NT2/D1 (cell line): ENCODE results near the gene NOTCH1.

Source experiments
- DNase-seq: peaks from one replicate; pipeline ENCODE4 v3.0.0-alpha.2; 2011; ENCODE audit warnings: low read depth, low spot score
- H3K27me3 ChIP-seq: 2 replicates; pipeline ENCODE4 v1.6.0; 2011; ENCODE audit warnings: mild to moderate bottlenecking; ENCODE audit not compliant: insufficient read length, insufficient read depth
- H3K36me3 ChIP-seq: 2 replicates; pipeline ENCODE4 v1.6.1; 2011; ENCODE audit warnings: mild to moderate bottlenecking, low read length, mixed read lengths; ENCODE audit not compliant: insufficient read depth, insufficient read length
- H3K4me1 ChIP-seq: 2 replicates; pipeline ENCODE4 v1.5.1; 2011; ENCODE audit not compliant: insufficient read depth, insufficient read length
- H3K4me3 ChIP-seq: 2 replicates; pipeline ENCODE4 v1.5.1; 2011; ENCODE audit warnings: low read depth; ENCODE audit not compliant: insufficient read length
- H3K9ac ChIP-seq: 2 replicates; pipeline ENCODE4 v1.6.0; 2011; ENCODE audit warnings: low read depth; ENCODE audit not compliant: insufficient read length
- H3K9me3 ChIP-seq: 2 replicates; pipeline ENCODE4 v1.5.1; 2011; ENCODE audit warnings: mild to moderate bottlenecking, low read length; ENCODE audit not compliant: insufficient read depth
- SUZ12 ChIP-seq: IDR thresholded peaks from 2 replicates; pipeline ENCODE4 v1.6.1; 2011; ENCODE audit not compliant: insufficient read length, insufficient read depth; ENCODE audit errors: extremely low read depth
- YY1 ChIP-seq: IDR thresholded peaks from 2 replicates; pipeline ENCODE4 v1.6.1; 2011; ENCODE audit not compliant: insufficient read length, insufficient read depth
- ZNF274 ChIP-seq: IDR thresholded peaks from 2 replicates; pipeline ENCODE4 v1.6.1; 2011; ENCODE audit warnings: mild to moderate bottlenecking, low read depth, low read length

Gene NOTCH1

DNA sequence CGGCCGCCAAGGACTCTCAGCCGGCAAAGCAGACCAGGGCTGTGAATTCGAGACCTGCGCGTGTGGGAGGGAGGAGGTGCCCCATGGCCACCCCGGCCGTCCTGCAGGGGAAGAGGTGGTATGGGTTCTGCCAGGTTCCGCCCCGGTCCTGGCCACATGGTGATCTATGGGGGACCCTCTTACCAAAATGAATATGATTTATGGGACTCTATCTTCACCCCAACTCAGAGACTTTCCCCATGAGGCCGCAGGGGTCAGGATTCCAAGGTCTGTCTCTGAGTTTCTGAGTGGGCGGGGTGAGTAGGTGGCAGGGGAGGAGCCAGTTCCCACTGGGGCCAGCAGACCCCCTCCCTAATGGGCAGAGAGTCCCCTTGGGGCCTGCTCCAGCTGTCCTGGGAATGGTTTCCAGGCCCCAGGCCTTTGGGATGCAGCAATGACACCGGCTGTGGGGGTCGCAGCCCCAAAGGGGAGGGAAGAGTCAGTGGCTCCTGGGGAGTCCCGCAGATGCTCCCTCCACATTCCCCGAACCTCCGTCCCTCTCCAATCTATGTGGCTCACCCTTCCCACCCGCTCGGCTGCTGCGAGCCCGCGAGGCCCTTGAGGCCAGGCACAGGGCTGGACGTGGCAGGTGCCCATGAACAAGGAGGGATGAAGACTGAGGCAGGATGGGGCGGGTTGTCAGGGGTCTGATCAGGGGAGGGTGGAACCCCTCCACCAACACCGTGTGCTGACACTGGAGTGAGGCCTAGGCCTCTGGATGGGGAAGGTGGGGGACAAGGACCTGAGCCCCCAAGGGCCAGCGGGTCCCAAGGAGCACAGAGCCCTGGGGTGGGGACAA is 20.1 kb upstream of the NOTCH1 start:
- peaks cover 15% of the 10 kb centered on the region; the same call in 1 of the 2 replicates for H3K9me3 ChIP-seq
- no peak for DNase-seq
- H3K9ac ChIP-seq: peak overlapping the region; percentile 43
- no peak for TF ChIP-seq ZNF274
- TF ChIP-seq SUZ12: no peak
- no peak for TF ChIP-seq YY1
- peaks cover 22% of the 10 kb centered on the region for H3K36me3 ChIP-seq
- H3K27me3 ChIP-seq: peaks cover 21% of the 10 kb centered on the region
- peaks cover 62% of the 10 kb centered on the region for H3K4me1 ChIP-seq
- H3K4me3 ChIP-seq: no peak overlapping the region

DNA sequence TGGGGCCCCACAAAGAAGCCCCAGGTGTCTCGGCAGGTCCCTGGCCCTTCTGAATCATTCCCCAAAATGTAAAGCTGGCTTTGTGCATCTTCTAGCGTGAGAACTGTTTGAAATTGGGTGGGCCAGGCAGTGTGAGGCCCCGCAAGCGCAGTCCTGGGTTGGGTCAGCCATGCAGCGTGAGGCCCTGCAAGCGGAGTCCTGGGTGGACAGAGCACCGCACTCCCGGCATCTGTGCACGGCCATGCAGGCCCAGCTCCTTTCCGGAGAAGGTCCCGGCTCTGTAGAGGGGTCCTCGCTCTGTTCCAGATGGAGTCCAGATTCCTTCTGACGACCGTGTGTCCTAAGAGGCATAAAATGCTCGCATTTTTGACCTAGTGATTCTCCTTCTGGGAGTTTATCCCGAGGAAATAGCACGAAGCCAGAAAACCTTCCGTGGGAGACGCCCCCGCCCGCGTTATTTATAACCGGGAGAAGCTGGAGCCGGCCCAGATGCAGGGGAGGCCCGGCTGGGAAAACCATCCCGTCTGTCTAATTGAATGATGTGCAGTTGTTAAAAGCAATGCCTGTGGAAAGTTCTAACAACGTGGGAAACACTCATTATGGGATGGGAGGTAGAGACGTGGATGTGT is 19.4 kb upstream of the NOTCH1 start:
- peaks cover 54% of the 10 kb centered on the region for H3K4me1 ChIP-seq
- no peak for TF ChIP-seq SUZ12
- TF ChIP-seq YY1: no peak
- TF ChIP-seq ZNF274: no peak

DNA sequence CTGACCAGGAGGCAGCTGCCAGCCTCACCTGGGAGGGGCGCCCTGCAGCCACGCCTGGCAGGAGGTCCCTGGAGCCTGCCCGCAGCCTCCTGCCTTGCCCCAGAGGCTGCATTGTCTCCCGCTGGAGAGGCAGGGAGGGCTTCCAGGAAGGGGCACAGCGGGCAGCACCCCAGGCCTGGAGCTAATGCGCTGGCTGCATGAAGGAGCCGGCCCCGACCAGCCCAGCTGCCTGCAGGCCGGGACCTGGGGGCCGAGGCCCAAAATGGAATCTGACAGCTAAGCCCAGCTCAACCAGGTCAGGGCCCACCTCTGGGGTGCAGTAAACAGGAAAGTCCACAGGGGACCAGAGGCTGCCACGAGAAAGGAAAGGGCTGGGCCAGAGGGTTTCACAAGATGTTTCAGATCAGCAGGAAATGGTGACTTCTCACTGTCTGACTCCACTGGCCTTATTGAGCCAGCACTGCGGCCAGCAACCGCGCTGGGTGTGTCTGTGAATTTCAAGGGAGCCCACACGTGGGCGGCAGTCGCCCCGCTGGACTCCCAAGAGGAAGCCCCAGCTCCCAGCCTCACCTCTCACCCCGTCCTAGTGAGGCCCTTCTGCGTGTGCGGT is 18.6 kb upstream of the NOTCH1 start:
- no peak for TF ChIP-seq YY1
- TF ChIP-seq ZNF274: no peak
- no peak for TF ChIP-seq SUZ12
- no peak overlapping the region for H3K9ac ChIP-seq
- no peak overlapping the region for H3K4me3 ChIP-seq
- H3K36me3 ChIP-seq: peaks cover 18% of the 10 kb centered on the region
- DNase-seq: no peak
- peaks cover 29% of the 10 kb centered on the region for H3K9me3 ChIP-seq
- peaks cover 25% of the 10 kb centered on the region for H3K27me3 ChIP-seq
- H3K4me1 ChIP-seq: peaks cover 47% of the 10 kb centered on the region

More for the DNA sequence above, 19.4 kb upstream of the NOTCH1 start:
- H3K9me3 ChIP-seq: peaks cover 22% of the 10 kb centered on the region; the same call in 1 of the 2 replicates
- peaks cover 25% of the 10 kb centered on the region for H3K27me3 ChIP-seq
- H3K4me3 ChIP-seq: no peak overlapping the region
- H3K36me3 ChIP-seq: peaks cover 22% of the 10 kb centered on the region
- no peak for DNase-seq
- no peak overlapping the region for H3K9ac ChIP-seq

DNA sequence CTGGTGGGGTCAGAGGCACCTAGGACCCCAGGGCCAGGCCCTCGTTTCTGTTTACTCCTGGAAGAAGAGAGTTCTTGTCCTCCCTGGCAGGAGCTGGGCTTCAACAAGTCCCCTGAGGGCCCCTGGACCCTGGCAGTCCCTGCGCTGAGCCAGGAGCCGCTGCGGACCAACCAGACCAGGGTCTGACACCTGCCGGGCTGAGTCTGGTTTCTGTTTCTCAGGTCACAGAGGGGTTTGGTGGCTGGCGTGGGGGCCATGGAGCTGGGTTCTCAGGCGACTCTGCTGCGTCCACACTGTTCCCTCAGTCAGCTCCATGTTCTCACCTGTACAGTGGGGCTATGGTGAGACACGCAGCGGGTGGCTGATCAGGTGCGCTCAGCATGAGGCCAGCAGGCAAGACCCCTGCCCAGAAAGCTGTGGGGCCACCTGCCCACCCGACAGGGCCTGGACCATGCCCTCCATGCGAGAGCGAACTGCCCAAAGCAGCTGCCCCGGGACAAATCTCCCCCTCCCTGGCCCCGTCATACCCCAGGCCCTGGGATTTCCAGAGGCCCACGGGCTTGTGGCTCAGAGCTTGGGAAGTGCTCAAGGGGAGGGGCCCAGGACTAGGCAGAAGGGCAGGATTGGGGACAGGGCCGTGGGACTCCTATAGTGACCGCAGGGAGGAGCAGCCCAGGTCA is 17.9 kb upstream of the NOTCH1 start:
- H3K36me3 ChIP-seq: peaks cover 15% of the 10 kb centered on the region
- peaks cover 25% of the 10 kb centered on the region for H3K27me3 ChIP-seq
- TF ChIP-seq YY1 (no peak), SUZ12 (no peak), ZNF274 (no peak)
- no peak overlapping the region for H3K9ac ChIP-seq
- H3K9me3 ChIP-seq: peaks cover 36% of the 10 kb centered on the region
- DNase-seq: no peak
- H3K4me1 ChIP-seq: peaks cover 40% of the 10 kb centered on the region
- H3K4me3 ChIP-seq: no peak overlapping the region

DNA sequence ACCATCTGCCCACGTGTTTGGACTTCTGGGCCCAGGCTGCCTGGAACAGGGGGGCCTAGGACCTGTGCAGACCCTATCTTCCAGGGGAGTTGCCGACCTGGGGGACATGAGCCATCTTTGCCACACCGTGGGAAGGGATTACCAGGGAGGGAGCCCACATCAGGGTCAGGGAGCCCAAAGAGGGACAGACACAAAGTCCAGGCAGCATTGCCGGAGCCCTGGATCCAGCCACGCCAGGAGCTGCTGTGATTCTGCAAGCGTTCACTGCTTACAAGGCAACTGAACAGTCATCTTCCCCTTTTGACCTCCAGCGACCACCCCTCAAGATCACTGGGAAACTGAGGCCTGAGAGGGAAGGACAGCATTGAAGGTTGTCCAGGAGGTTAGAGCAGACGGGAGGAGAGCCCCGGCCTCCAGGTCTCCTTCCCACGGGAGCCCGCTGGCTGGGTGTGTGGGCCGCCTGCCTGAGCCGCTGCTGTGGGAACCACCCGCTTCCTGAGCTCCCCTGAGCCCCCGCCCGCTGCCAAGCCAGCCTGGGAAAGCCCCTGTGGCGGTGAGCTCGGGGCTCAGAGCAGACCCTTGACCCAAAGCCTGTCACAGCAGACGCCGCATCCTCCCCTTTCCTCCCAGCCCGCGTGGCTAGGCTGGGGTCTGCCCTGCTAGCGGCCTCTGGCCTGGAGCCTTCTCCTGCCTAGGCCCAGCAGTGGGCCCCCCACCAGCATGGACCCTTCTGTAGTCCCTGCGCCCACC is 17.1 kb upstream of the NOTCH1 start:
- H3K4me3 ChIP-seq: no peak overlapping the region
- peaks cover 25% of the 10 kb centered on the region for H3K27me3 ChIP-seq
- TF ChIP-seq SUZ12 (no peak), YY1 (no peak), ZNF274 (no peak)
- peaks cover 43% of the 10 kb centered on the region for H3K9me3 ChIP-seq
- no peak for DNase-seq
- peaks cover 38% of the 10 kb centered on the region for H3K4me1 ChIP-seq
- peaks cover 15% of the 10 kb centered on the region for H3K36me3 ChIP-seq
- H3K9ac ChIP-seq: no peak overlapping the region

DNA sequence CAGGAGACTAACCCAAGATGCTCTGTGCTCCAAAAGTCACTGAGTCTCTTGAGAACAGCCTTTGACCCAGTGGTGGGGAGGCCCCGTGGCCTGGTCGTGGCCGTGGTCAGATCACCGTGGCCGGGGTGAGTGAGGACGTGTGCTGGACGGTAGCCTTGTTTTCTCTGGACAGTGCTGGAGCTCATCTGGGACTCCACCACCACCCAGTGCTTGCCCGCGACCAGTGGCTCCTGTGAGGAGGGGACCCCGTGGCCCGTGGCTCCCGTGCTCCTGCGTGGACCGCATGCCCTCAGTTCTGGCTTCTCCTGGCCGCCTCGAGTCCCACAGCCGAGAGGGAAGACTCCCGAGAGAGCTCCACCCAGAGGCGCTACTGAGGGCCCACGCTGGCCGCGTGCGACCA is 15.9 kb upstream of the NOTCH1 start:
- peaks cover 30% of the 10 kb centered on the region for H3K27me3 ChIP-seq
- DNase-seq: no peak
- H3K9ac ChIP-seq: no peak overlapping the region
- peaks cover 43% of the 10 kb centered on the region for H3K9me3 ChIP-seq
- H3K4me3 ChIP-seq: no peak overlapping the region
- peaks cover 31% of the 10 kb centered on the region for H3K4me1 ChIP-seq
- peaks cover 15% of the 10 kb centered on the region for H3K36me3 ChIP-seq
- no peak for TF ChIP-seq SUZ12
- no peak for TF ChIP-seq YY1
- TF ChIP-seq ZNF274: no peak
